Colonic mucosa (tissue), 4 donors: ENCODE results near the gene FAM107A. TPM values are rescaled to one million over a fixed set of nuclear protein-coding genes. Genes with fewer than 3 reads are reported as not detected.

Source experiments
- DNase-seq: peaks from one replicate; pipeline ENCODE4 v3.0.0-alpha.2; 2020
- H3K27ac ChIP-seq: fragments of 200-600 bp; one replicate; pipeline ENCODE4 v1.8.0; 2021
- H3K27me3 ChIP-seq: fragments of 200-600 bp; one replicate; pipeline ENCODE4 v1.8.0; 2021
- H3K36me3 ChIP-seq: fragments of 200-600 bp; one replicate; pipeline ENCODE4 v1.8.0; 2021
- H3K4me1 ChIP-seq: fragments of 200-600 bp; one replicate; pipeline ENCODE4 v1.8.0; 2021; ENCODE audit warnings: mild to moderate bottlenecking
- H3K4me3 ChIP-seq: fragments of 200-600 bp; one replicate; pipeline ENCODE4 v1.8.0; 2021
- H3K9ac ChIP-seq, 2 donors: one replicate each; pipeline ENCODE4 v1.7.0; 2013; ENCODE audit warnings: control low read depth in 2 of 2, low read depth in 2 of 2, low read length in 2 of 2
- H3K9me3 ChIP-seq: fragments of 200-600 bp; one replicate; pipeline ENCODE4 v1.8.0; 2021
- intact Hi-C: fragments of 100-400 bp; cut with DNase I; formaldehyde crosslinking; loops from one replicate; pipeline ENCODE4 v1.14.1; 2022
- total RNA-seq, 2 donors: library from RNA; stranded (reverse); fragmentation: NEBNext Ultra II Directional in 1 of 2; extraction: Animal tissue kit (Norgen Biotek cat#: 25700) in 1 of 2; gene quantifications; one replicate each; pipeline ENCODE4 v1.2.1, GENCODE V29; 2021
- TF ChIP-seq, protein P1 (sequence below): fragments of 200-600 bp; IDR thresholded peaks from one replicate; pipeline ENCODE4 v1.8.0; 2022; ENCODE audit warnings: antibody characterized with exemption, mild to moderate bottlenecking
- donor health status: healthy.
- donor health status: DM: no; HTN: no; CAD: no.
- donor health status: DM: no; HTN: no; CAD: no.

The FAM107A gene
- total RNA-seq, 2 donors from 2014 or later, result 2.2 to 5.1 TPM

GRCh38 chr3:58524326-58524888 is 52.8 kb downstream of the FAM107A start:
- Histone ChIP-seq H3K27me3 (no peaks in the 10 kb centered on the region), H3K4me3 (no peak overlapping the region), H3K9ac (no peak overlapping the region), H3K9me3 (no peaks in the 10 kb centered on the region), H3K4me1 (no peaks in the 10 kb centered on the region), H3K27ac (no peak overlapping the region), H3K36me3 (no peaks in the 10 kb centered on the region)
- intact Hi-C loops, result no loop called here
- no peak for DNase-seq
- TF ChIP-seq, protein P1, sequence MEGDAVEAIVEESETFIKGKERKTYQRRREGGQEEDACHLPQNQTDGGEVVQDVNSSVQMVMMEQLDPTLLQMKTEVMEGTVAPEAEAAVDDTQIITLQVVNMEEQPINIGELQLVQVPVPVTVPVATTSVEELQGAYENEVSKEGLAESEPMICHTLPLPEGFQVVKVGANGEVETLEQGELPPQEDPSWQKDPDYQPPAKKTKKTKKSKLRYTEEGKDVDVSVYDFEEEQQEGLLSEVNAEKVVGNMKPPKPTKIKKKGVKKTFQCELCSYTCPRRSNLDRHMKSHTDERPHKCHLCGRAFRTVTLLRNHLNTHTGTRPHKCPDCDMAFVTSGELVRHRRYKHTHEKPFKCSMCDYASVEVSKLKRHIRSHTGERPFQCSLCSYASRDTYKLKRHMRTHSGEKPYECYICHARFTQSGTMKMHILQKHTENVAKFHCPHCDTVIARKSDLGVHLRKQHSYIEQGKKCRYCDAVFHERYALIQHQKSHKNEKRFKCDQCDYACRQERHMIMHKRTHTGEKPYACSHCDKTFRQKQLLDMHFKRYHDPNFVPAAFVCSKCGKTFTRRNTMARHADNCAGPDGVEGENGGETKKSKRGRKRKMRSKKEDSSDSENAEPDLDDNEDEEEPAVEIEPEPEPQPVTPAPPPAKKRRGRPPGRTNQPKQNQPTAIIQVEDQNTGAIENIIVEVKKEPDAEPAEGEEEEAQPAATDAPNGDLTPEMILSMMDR, result no peak

DNA sequence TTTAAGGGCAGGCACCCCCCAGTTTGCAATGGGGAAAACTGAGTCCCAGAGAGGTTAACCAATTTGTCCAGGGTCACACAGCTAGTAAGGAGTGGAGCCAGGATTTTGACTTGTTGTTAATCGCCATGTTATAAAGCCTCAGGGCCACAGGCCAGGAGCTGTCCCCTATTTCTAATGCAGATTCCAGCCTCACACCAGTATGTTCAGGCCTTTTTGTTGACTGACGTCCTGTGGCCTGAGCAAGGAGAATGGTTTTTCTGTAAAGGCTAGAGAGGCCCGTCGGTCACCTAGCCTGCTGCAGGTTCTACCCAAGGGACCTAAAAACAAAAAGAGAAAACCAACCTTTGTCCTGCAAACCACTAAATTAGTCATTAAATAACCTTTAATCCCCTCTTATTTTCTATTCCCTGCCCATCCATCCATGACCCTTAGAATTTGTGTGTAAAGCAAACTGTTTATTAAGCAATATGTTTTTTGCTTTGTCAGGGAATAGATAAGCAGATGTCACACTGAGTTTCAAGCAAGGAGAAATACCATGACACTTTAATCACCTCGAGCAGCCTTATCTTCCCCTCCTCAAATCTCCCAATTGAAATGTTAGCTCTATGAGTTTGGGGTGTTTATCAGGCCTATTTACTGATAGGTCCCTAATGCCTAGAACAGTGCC is 54.3 kb downstream of the FAM107A start:
- H3K4me3 ChIP-seq, result no peak overlapping the region
- no peak for DNase-seq
- H3K27me3 ChIP-seq, result no peaks in the 10 kb centered on the region
- H3K36me3 ChIP-seq, result no peaks in the 10 kb centered on the region
- no peak overlapping the region for H3K9ac ChIP-seq
- TF ChIP-seq, protein P1, result no peak
- intact Hi-C loops, result no loop called here
- H3K4me1 ChIP-seq, result no peaks in the 10 kb centered on the region
- H3K27ac ChIP-seq, result no peak overlapping the region
- H3K9me3 ChIP-seq, result no peaks in the 10 kb centered on the region

DNA sequence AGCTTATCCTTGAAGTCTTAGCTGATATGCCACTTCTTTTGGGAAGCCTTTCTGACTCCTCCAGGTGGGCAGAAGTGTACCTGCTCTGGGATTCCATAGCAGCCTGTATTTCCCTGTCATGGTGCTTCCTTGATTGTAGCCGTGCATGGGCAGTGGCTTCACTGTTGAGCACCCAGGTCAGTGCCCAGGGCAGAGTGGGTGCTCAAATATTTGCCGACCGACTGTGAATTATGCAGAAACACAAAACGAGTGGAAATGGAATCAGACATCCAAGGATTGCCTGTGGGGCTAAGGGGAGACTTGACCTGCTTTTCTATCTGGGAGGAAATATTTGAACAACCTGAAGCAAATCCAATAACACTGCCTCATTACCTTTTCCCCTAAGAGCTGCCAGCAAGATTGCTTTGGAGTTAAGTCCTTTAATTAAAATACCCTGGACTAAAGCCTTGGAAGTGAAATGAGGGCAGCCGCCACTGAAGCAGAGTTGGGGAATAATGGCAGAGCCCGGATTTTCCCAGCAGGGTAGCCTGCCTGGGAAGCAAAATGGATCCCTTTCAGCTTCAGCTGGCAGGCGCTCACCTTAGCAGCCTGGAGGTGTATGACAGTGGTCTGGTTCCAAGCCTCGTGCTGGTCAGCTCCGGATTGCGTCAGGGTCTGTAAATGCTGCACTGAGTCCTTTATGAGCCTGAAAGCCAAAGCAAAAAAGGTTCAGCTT is 55.1 kb downstream of the FAM107A start:
- no peaks in the 10 kb centered on the region for H3K36me3 ChIP-seq
- H3K9ac ChIP-seq, result no peak overlapping the region
- no peak overlapping the region for H3K4me3 ChIP-seq
- H3K27ac ChIP-seq, result no peak overlapping the region
- no peaks in the 10 kb centered on the region for H3K9me3 ChIP-seq
- DNase-seq, result no peak
- intact Hi-C loops, result no loop called here
- no peaks in the 10 kb centered on the region for H3K27me3 ChIP-seq
- H3K4me1 ChIP-seq, result no peaks in the 10 kb centered on the region
- TF ChIP-seq, protein P1, result no peak

DNA sequence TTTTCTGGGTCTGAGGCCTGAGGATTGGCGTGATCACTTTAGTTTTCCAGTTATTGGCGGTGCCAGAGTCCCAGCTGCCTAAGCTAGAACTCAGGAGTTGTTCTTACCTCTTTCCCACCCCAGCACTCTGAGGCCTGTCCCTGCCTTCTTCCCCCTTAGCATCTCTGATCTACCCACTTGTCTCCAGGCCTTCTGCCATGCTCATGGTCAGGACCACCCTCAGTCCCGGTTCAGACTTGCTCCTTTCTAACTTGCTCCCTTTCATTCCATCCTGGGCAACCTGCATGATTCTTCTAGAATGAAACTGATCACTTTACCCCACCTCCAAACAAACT is 55.9 kb downstream of the FAM107A start:
- no peaks in the 10 kb centered on the region for H3K27me3 ChIP-seq
- H3K27ac ChIP-seq, result no peak overlapping the region
- no peak overlapping the region for H3K4me3 ChIP-seq
- H3K9me3 ChIP-seq, result no peaks in the 10 kb centered on the region
- no peaks in the 10 kb centered on the region for H3K4me1 ChIP-seq
- no peaks in the 10 kb centered on the region for H3K36me3 ChIP-seq
- no peak for DNase-seq
- intact Hi-C loops, result no loop called here
- no peak overlapping the region for H3K9ac ChIP-seq
- TF ChIP-seq, protein P1, result no peak

- H3K4me3 ChIP-seq, result no peak overlapping the region
- H3K9me3 ChIP-seq, result no peaks in the 10 kb centered on the region
- H3K9ac ChIP-seq, result no peak overlapping the region
- no peaks in the 10 kb centered on the region for H3K27me3 ChIP-seq
- H3K36me3 ChIP-seq, result no peaks in the 10 kb centered on the region
- TF ChIP-seq, protein P1, result no peak
- no peak for DNase-seq
- H3K27ac ChIP-seq, result no peak overlapping the region
- no peaks in the 10 kb centered on the region for H3K4me1 ChIP-seq
- intact Hi-C loops, result no loop called here
Measured at GRCh38 chr3:58520403-58521335, 56.5 kb downstream of the FAM107A start.
